ENCODE results near the gene UBQLN3.

Gene UBQLN3

DNA sequence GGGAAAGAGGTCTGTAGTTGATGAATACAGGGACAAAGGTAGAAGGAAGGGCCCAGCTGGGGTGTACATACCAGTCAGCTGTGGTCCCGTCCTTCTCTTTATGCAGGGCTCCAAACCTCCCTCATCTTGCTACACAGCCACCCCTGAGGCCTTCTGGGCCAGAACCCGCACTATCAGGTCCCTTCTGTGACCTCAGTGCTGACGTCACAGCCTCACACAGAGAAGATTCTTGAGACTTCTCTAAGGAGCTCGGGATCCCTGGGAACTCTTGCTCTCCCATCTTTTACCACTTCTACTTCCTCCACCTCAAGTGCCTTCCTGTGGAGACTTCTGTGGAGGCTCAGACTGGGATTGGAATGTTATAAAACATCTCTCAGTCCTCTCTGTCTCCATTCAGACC, at the start of gene UBQLN3:
TSS of gene UBQLN3 (minus strand) at position 155 of the 400 bp plus-strand sequence. CDS start 399 bp downstream, outside the sequence.
- DNase-seq: no peak
- intact Hi-C loops (cut with DNase I): no loop called here

DNA sequence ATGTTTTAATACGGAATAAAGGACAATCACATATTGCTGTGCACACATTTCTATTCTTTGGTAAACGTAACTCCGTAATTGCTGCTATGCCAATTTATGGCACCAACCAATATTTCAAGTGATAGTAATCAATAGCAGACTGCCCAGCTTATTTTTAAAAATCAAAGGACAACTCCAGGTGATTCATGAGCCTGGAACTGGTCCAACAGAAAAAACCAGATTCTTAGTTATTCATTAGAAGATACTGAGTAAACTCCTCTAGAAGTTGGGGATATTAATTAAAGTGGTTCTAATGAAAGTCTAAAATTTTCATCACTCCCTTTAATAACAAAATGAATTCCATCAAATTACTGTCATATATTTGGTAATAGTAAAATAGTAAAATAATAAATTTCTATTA, 48.0 kb upstream of the UBQLN3 start:
- intact Hi-C loops (cut with DNase I): no loop called here
- no peak for DNase-seq

DNA sequence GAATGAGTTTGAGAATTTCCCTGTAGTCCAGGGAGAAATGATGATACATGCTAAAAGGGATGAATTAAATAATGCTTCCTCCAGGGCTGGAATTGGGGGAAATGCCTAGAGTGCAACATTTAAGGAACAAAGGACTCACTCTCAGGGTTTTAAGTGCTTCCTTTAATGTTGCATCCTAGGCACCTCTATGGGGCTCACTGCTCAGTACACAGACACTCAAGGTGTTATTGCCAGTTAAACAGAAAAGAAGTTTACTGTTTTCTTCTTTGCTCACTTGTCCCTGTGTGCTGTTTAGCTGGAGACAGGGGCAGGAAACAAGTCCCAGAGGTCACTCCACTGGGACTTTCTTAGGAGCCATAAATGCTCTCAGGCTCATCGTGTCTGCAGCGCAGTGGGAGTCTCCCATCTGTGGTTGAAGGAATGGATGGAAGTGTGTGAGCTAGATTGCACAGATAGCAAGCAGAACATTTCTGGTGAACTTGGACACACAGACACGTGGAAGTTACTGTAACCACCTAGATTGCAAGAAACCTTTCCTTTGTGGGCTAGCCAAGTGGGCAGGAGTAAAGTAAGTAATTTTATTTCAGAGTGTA, 46.9 kb upstream of the UBQLN3 start:
- DNase-seq: no peak
- intact Hi-C loops (cut with DNase I): no loop called here

DNA sequence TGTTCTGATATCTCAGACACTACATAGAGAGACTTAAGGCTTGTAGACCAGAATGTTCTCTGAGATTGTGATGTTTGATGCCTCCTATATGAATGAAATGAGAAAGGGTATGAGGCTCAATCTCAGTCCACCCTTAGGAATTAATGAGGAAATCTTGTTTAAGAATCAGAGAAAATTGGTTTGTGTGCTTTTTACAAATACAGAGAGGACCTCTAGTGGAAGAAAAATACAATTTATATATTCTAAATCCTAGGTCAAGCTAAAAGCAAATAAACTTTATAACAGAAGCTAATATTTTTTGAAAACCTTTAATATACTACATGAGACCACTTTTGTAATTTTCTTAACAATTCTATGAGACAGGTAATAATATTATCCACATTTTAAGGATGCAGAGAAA, 43.6 kb upstream of the UBQLN3 start:
- DNase-seq: no peak
- intact Hi-C loops (cut with DNase I): no loop called here

DNA sequence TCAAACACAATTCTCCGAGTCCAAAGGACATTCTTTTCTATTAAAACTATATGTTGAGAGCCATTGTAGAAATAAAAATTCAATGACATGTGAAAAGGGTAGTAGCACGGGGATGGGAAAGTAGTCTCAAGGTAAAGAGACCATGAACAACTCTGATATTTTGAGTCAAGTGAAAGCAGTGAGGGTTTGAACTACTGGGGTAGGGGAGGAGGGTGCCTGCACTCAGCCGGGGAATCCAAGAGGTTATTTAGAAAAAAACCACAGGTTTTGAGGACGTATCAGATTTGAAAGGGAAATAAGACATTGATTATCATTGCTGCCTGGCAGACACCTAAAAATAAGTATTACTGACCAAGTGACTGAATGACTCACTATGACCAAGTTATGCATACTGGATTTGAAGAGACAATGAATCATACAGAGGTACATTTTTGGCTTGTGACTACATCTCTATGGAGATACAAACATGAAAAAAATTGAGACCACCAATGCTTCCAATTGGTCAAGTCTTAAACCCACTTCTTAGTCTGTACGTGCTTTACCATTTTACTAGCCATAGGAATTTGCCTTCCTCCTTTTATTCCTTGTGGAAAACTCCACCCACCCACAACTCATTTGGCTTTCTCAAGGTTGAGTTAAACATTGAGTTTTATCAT, 40.8 kb upstream of the UBQLN3 start:
- DNase-seq: no peak
- intact Hi-C loops (cut with DNase I): no loop called here

DNA sequence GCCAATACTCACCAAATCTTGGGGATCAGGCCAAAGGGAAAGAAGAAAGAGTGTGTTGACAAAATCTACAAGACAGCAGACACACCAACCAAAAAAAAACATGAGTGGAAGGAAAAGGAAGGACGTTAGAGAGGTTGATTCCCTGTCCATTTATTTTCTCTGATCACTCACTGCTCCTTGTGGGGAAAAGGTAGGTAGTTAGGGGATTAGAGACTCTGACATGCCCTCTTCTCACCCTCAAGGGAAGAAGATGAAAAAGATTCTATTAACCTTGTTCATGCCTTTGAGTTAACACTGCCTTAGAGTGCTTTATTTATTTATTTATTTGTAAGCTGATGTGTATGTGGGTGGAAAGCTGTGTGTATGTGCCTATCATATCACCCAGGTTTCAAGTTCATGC, 38.7 kb upstream of the UBQLN3 start, which contains the start of gene OR52H1:
TSS of gene OR52H1 (minus strand) at position 101 of the 400 bp plus-strand sequence. CDS start 3,035 bp downstream, outside the sequence.
- intact Hi-C loops (cut with DNase I): no loop called here
- no peak for DNase-seq

DNA sequence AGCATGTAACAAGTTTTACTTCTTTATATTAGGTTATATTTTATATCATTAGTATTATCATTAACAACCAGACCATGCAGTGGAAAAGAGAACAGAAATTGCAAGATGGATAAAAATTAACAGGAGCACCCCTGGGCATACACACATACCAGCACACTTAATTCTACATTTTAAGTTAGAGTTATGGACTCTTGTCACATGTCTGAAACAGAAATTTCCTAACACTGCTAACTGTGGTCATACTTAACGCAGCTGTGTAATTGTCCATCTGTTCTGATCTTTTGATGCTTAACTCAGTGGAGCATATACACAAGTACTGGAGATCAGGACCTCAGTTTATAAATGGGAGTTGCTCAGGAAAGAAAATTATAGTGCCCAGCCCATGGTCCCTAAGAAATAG, 38.2 kb upstream of the UBQLN3 start:
- intact Hi-C loops (cut with DNase I): no loop called here
- DNase-seq: no peak

DNA sequence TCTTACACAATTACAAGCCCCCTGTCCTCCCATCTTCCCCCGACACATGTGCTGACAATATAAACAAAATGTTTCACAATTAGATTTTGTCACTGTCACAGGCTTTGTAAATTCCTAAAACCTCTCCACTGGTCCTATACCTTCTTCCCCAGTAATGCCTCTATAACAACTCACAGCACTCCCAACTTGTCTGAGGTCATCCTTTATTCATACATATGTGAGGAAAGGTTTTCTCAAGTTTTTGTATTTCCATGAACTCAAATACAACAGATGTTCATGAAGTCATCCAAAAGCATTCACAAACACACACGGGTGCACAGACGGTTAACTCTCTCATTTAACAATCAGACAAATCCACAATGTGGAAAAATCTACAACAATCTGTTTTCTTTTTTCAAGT, 36.7 kb upstream of the UBQLN3 start:
- intact Hi-C loops (cut with DNase I): no loop called here
- DNase-seq: no peak

DNA sequence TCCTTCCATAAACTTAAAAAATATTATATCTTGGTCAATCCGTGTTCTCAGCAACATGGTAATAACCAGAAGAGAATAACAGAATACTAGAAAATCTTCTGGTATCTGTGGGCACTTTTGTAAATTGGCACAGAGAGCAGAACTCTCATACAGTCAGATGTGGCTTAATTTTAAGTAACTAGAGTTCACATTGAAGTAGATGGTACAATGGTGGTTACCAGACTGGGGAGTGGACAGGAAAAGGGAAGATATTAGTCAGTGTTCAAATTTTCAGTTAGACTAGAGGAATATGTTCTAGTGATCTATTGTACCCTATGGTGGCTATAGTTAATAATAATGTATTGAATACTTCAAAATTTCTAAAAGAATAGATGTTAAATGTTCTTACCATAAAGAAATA, 31.7 kb upstream of the UBQLN3 start:
- no peak for DNase-seq
- intact Hi-C loops (cut with DNase I): no loop called here

DNA sequence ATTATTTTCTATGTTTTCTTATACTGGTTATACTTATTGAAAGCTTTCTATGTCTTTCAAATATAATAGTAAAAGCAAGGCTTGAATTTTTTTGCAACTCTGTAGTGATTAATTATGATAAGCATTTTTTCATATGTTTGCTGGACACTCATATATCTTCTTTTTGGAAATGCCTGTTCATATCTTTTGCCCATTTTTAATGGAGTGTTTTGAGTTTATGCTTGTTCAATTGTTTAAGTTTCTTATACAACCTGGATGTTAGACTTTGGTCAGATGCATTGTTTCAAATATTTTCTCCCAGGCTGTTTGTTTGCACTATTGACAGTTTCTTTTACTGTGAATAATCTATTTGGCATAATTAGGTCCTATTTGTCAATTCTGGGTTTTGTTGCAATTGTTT, 26.7 kb upstream of the UBQLN3 start:
- no peak for DNase-seq
- intact Hi-C loops (cut with DNase I): no loop called here

DNA sequence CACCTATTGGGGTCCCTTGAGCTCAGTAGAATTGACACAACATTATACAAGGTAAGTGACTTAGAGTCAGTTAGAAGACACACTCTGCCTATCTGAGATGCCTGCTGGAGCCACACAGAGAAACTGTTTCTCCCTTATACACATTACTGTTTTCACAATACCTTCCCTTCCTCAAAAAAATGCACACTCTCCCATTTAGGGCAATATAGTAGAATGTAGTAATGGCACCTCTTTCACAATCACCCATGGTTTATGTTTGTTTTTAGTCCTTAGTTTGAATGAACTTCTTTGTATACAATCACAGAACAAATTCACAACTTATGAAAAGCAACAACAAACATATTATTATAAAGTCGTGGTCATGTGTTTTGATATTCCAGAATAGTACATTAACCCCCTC, 24.3 kb upstream of the UBQLN3 start:
- no peak for DNase-seq
- intact Hi-C loops (cut with DNase I): no loop called here

DNA sequence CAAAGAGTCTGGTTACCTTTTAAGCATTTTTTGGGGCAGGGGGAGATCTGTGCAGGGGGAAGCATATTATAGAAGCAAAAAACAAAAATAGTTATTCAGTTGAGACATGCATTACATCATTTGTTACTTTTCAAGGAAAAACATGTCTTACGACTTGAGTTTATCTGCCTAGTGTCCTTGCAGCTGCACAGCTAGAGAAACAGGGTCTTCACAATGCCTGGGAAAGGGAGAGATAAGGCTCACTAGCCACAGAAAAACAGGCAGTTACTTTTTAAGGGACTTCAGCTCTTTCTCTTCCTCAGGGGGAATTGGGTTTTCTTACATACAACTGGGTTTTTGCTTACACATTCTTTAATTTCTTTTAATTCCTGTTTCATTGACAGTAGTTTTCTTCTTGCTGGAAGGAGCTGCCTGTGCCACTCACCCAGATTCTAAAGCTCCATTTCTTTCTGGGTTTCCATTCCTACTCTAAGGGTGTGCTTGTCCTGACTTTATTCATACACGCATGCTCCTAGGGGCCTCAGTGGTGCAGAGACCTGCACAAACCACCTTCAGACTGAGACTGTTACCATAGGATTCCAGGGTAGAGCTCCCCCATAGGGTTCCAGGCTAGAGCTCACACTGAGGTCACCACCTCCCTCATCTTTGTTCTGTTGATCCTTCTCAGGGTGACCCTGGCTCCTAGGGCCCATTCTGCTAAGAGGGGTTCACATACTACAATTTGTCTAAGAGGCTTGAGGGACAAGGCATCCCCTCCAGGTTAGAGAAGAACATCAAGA, 21.5 kb upstream of the UBQLN3 start:
- no peak for DNase-seq
- intact Hi-C loops (cut with DNase I): no loop called here

DNA sequence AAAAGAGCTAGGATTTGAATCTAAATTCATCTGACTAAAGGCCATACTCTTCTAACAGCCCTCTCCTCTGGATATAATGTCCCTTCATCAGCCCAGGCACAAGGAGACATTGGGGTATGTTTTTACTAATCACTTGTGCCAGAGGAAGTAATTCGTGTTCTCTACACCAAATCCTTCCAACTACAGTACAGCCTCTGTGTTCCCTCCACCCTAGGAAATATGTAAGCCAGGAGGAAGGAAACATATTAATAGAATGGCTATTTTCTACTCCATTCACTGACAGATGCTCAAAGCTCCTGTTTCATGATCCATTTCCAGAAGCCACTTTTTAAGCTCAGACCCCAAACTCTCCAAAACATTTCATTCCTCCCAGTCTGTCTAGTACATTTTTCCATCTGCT, 18.7 kb upstream of the UBQLN3 start:
- intact Hi-C loops (cut with DNase I): no loop called here
- DNase-seq: no peak

DNA sequence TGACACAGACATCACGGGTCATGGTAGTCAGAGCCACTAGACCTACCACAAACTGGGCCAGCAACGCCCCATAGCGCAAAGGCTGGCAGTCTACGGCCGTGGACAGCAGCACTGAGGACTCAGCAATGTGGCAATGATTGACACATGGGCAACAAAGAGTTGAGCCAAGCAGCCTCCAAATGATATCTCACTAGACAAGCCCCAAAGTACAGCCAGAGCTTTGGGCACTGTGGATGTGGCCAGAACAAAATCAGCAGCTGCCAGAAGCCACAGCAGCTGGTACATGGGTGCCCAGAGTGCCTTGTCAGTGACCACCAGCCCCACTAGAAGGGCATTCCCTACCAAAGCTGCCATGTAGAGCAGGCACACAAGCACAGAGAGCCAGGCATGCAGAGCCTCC, 18.0 kb upstream of the UBQLN3 start:
- DNase-seq: peak in 1 of 10 donors; percentile 54

DNA sequence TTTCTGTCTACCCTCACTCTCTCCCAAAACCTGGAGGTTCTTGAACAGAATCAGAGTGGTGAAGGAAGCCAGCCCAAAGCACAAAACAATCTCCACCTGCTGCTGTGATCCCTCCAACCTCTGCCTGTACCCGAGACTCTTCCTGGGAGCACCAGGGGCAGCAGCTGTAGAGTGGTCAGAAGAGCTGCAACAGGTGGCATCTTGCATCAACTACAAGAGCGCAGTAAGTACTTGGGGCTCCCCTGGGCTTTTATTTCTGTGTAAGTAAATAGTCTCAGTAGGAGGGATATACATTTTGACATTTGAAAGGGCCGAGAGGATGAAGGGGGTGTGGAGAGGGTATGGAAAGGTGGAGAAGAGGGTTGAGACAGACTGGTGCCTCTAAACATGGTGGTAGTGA, 15.0 kb upstream of the UBQLN3 start:
- DNase-seq: no peak
- intact Hi-C loops (cut with DNase I): no loop called here

More for the DNA sequence above, 18.0 kb upstream of the UBQLN3 start:
- intact Hi-C loops (cut with DNase I): no loop called here

DNA sequence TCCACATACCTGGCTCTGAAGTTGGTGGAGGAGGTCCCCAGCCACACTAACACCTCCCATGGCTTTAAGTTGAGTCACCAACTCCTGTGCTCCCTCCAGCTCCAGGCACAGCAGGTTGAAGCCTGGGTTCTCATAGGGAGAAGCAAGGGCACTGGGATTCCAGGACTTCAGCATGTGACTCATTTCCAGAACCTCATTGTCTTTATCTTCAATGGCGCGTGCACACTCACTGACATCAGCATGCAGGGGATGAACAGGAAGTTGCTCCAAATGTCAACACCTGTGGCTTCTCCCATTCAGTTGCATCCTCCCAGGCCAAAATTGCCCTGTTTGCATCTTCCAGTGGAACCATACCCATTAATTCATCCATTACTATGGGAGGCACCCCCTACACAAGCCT, 12.6 kb upstream of the UBQLN3 start:
- intact Hi-C loops (cut with DNase I): no loop called here
- DNase-seq: no peak

DNA sequence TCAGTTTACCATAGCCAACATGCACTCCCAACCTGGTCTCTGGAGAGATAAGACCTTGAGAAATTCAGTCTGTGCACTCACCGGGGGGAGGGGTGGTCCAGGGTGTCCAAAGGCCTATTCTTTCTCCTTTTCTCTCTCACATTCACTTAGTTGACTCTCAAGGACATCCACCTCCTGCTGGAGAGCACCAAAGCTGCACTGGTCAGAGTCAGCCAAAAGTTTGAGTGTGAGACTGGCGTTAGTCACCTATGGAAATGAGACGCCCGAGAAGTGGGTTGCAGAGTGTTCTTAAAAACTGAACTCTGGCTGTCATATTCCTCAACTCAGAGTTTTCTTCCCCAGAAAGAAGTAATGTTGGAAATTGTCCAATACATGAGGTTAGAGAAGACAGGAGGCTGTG, 11.8 kb upstream of the UBQLN3 start:
- DNase-seq: no peak
- intact Hi-C loops (cut with DNase I): no loop called here

DNA sequence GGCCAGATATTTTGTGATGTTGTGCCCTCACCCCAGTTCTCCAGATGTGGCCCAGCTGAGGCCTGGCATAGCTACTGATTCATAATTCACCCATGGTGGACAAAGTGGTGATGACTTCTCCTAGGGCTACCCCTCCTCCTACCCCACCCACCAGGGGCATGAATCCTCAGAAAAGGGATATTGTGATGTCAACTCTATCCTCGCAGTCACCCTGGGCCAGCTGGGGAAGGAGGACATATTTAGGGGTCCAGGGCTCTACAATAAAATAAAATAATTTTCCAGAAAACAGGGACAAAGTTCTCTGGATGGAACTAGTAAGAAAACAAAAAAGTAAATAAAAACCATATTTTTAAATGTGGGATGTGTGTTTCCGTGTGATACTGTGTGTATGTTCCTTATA, 6.8 kb upstream of the UBQLN3 start, which contains the start of gene UBQLNL:
TSS of gene UBQLNL (minus strand) at position 101 of the 400 bp plus-strand sequence. CDS start 258 bp downstream, outside the sequence.
- DNase-seq: no peak
- intact Hi-C loops (cut with DNase I): no loop called here

DNA sequence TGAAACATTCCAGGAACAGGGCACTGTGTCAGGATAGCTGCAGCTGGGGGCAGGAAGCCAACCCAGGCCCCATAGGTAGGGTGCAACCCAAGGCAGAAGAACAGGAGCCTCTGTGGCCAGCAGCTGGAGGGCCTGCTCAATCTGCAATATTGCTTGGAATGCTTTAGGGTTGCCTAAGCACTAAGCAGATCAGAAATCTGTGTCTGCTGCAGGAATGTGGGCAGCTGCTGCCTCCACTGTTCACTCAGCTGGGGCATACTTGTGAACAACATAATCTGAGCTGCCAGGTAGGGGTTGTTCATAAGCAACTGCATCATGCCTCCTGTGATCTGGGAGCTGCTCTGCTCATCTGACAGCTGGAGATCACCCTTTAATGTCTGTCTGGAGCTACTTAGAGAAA, 5.1 kb upstream of the UBQLN3 start:
- intact Hi-C loops (cut with DNase I): no loop called here
- no peak for DNase-seq

DNA sequence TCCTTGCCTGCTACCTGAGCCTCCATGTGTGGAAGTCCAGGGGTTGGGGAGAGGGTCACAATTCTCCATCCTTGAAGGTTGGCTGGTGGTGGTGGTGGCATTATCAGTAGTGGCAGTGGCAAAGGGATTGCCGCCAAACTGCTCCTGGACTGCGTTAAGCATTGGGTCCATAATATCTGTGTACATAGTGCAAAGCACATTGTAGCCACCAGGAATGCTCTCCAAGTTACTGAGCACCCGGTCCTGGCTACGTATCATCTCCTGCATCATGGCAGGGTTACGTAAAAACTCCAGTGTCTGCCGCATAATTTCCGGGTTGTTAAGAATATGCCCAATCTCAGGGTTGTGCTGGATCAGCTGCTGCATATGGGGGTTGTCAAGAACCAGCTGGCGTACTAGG, 1.2 kb downstream of the UBQLN3 start:
- intact Hi-C loops (cut with DNase I): no loop called here
- DNase-seq: no peak

DNA sequence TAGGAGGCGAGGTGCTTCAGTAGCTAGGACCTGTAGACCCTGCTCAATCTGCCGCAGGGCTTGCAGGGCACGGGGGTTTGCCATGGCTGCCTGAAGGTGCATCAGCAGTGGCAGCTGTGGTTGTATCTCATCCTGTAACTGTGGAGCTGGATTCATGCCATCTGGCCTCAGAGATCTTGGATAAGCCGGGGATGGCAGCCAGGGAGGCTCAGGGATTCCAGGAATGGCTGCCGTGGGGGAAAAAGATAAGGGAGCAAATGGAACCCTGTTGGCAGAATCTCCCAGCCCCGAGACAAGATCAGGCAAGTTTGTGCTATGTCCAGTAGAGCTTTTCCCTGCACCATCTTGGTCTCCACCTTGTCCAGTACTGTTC, 1.8 kb downstream of the UBQLN3 start:
- intact Hi-C loops (cut with DNase I): no loop called here
- no peak for DNase-seq

Data from posterior cingulate gyrus (tissue), 11 donors.